ENCODE measurements around the gene SLC25A25. TPM values are rescaled to one million over a fixed set of nuclear protein-coding genes. Genes with fewer than 3 reads are reported as not detected.
A peak's percentile ranks its signal among the peaks of the same experiment; 100 is the strongest.

Gene SLC25A25
- total RNA-seq, 4 donors from 2014 or later, result 21.9 to 42.0 (median 30.8) TPM

GRCh38 chr9:128094166-128094949, 26.3 kb downstream of the SLC25A25 start:
- intact Hi-C loops (cut with DNase I), result no loop called here
- WGBS, 2 donors, result 24% methylated on average over 8 of the region's 8 CpGs
- TF ChIP-seq, protein P1, sequence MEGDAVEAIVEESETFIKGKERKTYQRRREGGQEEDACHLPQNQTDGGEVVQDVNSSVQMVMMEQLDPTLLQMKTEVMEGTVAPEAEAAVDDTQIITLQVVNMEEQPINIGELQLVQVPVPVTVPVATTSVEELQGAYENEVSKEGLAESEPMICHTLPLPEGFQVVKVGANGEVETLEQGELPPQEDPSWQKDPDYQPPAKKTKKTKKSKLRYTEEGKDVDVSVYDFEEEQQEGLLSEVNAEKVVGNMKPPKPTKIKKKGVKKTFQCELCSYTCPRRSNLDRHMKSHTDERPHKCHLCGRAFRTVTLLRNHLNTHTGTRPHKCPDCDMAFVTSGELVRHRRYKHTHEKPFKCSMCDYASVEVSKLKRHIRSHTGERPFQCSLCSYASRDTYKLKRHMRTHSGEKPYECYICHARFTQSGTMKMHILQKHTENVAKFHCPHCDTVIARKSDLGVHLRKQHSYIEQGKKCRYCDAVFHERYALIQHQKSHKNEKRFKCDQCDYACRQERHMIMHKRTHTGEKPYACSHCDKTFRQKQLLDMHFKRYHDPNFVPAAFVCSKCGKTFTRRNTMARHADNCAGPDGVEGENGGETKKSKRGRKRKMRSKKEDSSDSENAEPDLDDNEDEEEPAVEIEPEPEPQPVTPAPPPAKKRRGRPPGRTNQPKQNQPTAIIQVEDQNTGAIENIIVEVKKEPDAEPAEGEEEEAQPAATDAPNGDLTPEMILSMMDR (IDR thresholded peaks at IDR 0.05), result no peak
- peak in 1 of 2 donors; percentile 45 for TF ChIP-seq POLR2A (IDR thresholded peaks at IDR 0.05)
- Histone ChIP-seq H3K4me3 (replicated peaks in 1 of 3) (no peak overlapping the region), H3K27ac (peak overlapping the region; percentile 89 to 100 (median 99)), H3K4me1 (peaks cover 38 to 85% of the 10 kb centered on the region in 2 donors), H3K27me3 (no peaks in the 10 kb centered on the region), H3K9me3 (no peaks in the 10 kb centered on the region), H3K36me3 (no peaks in the 10 kb centered on the region)
- peak; percentile 83 to 85 for DNase-seq

DNA sequence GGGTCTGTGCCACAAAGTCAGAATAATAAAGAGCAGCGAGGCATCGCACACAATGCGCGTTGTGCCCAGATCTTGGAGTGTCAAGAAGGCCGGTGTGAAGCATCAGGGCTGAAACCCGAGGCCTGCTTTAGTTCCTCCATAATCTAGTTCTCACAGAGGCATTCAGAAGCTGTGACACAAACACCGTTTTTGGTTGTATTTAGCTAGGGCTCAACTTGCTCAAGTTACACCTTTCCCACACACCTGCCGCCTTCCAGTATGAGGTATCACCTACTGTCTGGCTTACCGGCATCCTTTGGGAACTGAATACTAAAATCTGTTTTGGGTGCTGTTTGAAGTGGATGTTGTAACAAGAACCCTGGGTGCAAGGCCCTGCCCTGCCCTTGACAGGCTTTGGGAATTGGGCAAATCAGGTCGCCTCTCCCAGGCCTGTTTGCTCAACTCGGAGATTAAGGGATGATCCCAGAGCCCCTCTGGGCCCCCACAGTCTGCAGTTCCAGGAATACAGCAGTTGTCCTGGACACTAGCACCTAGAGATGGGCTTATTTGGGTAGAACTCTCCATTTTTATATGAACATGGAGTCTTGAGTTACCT, 27.0 kb downstream of the SLC25A25 start:
- H3K4me3 ChIP-seq (replicated peaks in 1 of 3), result no peak overlapping the region
- WGBS, 2 donors, result 88 to 90% methylated on average over 9 to 11 of the region's 11 CpGs
- peaks cover 40 to 85% of the 10 kb centered on the region in 2 donors for H3K4me1 ChIP-seq
- no peak for TF ChIP-seq POLR2A (IDR thresholded peaks at IDR 0.05)
- TF ChIP-seq, protein P1 (IDR thresholded peaks at IDR 0.05), result no peak
- H3K27ac ChIP-seq, result peak overlapping the region; percentile 63 to 100 (median 99)
- H3K9me3 ChIP-seq, result no peaks in the 10 kb centered on the region
- no peaks in the 10 kb centered on the region for H3K27me3 ChIP-seq
- no peaks in the 10 kb centered on the region for H3K36me3 ChIP-seq
- DNase-seq, result no peak
- intact Hi-C loops (cut with DNase I), result no loop called here

DNA sequence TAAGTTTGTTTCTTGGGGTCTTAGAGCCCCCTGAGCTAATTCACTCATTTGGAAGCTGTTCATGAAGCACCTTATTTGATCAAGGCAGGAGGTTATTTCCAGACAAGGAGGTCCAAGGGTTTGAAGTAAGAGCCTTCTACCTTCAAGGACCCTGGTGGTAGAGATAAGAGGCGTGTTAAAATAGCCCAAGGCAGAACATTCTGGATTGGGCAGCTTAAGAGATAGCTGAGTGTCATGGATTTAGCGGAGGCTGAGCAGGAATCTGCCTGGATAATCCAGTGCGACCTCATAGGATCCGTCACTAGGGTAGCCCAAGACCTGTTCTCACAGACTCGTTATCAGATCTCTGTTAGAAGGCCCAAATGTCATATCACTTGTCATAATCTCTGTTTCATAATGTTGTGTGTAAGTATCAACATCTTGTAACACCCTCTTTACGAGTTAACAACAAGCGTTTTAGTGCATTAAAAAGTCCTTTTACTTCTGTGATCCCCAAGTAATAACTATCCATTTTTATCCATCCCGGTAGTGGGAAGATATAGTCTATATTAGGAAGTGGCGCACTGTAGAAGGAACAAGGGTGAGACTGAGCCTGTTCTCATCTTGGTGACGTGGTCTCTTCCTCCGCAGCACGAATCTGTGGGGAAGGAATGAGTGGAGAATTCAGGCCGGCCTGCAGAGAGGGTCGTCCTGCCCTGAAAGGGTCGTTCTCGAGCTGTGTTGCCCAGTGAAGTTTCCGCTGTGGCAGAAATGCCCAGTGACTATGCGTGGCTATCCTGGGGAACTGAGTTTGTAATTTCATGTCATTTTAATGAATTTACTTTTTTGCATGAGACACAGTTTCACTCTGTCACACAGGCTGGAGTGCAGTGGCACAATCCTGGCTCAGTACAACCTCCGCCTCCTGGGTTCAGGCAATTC, 28.8 kb downstream of the SLC25A25 start:
- Histone ChIP-seq H3K27me3 (no peaks in the 10 kb centered on the region), H3K4me1 (peaks cover 58 to 85% of the 10 kb centered on the region in 2 donors), H3K36me3 (peaks cover 0 to 5% of the 10 kb centered on the region in 2 donors), H3K9me3 (no peaks in the 10 kb centered on the region), H3K27ac (peak overlapping the region; percentile 93 to 100 (median 99)), H3K4me3 (replicated peaks in 1 of 3) (no peak overlapping the region)
- intact Hi-C loops (cut with DNase I), result no loop called here
- WGBS, 2 donors, result 83 to 87% methylated on average over 17 to 19 of the region's 19 CpGs
- DNase-seq, result no peak
- no peak for TF ChIP-seq POLR2A (IDR thresholded peaks at IDR 0.05)
- TF ChIP-seq, protein P1 (IDR thresholded peaks at IDR 0.05), result no peak

DNA sequence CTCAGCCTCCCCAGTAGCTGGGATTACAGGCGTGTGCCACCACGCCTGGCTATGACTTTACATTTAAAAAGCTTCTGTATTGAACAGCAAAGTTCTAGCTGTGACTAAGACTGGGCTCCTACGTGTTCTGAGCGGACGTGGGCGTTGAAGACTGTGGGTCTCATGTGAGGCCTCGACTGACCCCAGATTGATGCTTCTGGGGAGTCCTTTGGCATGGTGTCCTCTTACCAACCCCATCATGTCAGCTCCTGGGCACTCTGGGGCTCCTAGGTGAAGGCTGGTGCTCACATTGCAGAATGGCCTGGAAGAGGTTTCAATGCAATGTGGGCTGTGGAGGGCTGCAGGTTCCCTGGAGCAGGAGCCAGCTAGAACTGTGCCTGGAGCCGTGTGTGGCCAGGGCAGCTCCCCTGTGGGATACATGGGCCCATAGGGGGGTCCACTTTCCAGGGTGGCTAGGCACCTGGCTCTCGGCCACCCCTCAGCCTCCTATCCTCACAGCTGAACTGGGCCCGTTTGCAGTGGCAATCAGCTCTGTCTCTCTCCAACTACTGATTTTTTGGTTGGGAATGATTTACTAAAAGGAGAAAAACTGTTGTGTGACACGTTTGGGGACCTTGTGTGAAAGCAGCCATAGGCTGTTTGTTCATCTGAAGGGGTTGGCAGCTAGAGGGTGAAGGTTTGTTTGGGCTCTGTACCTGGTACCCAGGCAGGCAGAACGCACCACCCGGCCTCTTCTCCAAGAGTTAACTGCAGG, 29.7 kb downstream of the SLC25A25 start:
- Histone ChIP-seq H3K27ac (peak overlapping the region; percentile 93 to 100 (median 99)), H3K27me3 (no peaks in the 10 kb centered on the region), H3K4me3 (replicated peaks in 1 of 3) (no peak overlapping the region), H3K9me3 (no peaks in the 10 kb centered on the region), H3K36me3 (peaks cover 5 to 14% of the 10 kb centered on the region in 2 donors), H3K4me1 (peaks cover 66 to 85% of the 10 kb centered on the region in 2 donors)
- peak in 1 of 2 donors; percentile 26 for DNase-seq
- 62 to 70% methylated on average over 5 to 13 of the region's 13 CpGs for WGBS, 2 donors
- intact Hi-C loops (cut with DNase I), result no loop called here
- TF ChIP-seq, protein P1 (IDR thresholded peaks at IDR 0.05), result no peak
- TF ChIP-seq POLR2A (IDR thresholded peaks at IDR 0.05), result no peak
